ENCODE results near the gene PRR5L. TPM values are rescaled to one million over a fixed set of nuclear protein-coding genes. Genes with fewer than 3 reads are reported as not detected.
A peak's percentile ranks its signal among the peaks of the same experiment; 100 is the strongest.
"Not testable (repeated sequence)": the region's sequence is repeated elsewhere in the genome, so short reads cannot be mapped to it uniquely, and the experiment has no call there.

PRR5L gene
- total RNA-seq, 1 experiment from 2014 or later = 1.2 TPM

DNA sequence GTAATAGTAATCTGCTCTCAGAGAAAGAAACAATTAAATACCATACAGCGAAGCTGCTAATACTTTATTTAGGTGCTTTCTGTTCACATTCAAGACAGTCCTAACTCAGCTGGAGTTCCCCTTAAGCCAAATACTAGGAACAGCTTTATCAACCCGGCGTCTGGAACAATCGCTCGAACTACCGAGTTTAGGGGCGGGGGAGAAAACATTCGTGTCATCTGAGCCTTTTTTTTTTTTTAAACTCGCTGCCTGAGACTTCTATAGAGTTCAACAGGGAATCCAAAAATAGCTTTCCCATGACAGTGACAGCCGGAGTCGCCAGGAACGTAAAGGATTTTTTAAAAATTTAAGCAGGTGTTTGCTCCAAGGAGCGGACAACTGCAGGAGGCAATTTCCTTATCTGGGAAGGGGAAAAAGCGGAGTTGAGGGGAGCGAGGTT, 213.1 kb downstream of the PRR5L start:
- no TSS peak for BruUV-seq (replicated peaks)
- intact Hi-C loops (cut with micrococcal nuclease; ENCODE audit: unreplicated experiment) = no loop called here
- peak overlapping the region; percentile 93 for H3K4me3 Mint-ChIP-seq (ENCODE audit: low read depth, unreplicated experiment)
- H3K27ac Mint-ChIP-seq (ENCODE audit: unreplicated experiment) = peak overlapping the region; percentile 74
- CTCF ChIA-PET = interaction anchor here (1.1 to 2.0 kb wide), 2 partner anchors 32 to 238 kb away, joined by 6 to 7 read pairs; no protein-coding TSS in a partner anchor
- TF ChIP-seq, protein P1, sequence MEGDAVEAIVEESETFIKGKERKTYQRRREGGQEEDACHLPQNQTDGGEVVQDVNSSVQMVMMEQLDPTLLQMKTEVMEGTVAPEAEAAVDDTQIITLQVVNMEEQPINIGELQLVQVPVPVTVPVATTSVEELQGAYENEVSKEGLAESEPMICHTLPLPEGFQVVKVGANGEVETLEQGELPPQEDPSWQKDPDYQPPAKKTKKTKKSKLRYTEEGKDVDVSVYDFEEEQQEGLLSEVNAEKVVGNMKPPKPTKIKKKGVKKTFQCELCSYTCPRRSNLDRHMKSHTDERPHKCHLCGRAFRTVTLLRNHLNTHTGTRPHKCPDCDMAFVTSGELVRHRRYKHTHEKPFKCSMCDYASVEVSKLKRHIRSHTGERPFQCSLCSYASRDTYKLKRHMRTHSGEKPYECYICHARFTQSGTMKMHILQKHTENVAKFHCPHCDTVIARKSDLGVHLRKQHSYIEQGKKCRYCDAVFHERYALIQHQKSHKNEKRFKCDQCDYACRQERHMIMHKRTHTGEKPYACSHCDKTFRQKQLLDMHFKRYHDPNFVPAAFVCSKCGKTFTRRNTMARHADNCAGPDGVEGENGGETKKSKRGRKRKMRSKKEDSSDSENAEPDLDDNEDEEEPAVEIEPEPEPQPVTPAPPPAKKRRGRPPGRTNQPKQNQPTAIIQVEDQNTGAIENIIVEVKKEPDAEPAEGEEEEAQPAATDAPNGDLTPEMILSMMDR (IDR thresholded peaks at IDR 0.05; ENCODE audit: unreplicated experiment) = no peak
- H3K36me3 Mint-ChIP-seq (ENCODE audit: insufficient read depth, unreplicated experiment) = peaks cover 26% of the 10 kb centered on the region
- H3K9me3 Mint-ChIP-seq (ENCODE audit: low read depth, unreplicated experiment) = peaks cover 7% of the 10 kb centered on the region
- peaks cover 14% of the 10 kb centered on the region for H3K27me3 Mint-ChIP-seq (ENCODE audit: unreplicated experiment)
- peaks cover 16% of the 10 kb centered on the region for H3K4me1 Mint-ChIP-seq (ENCODE audit: low read depth, unreplicated experiment)
- no peak for DNase-seq

GRCh38 chr11:36509694-36510593, 213.9 kb downstream of the PRR5L start, which contains the start of gene TRAF6:
TSS of gene TRAF6 (minus strand) at chr11:36510272. CDS start at chr11:36501515, 8,757 bp downstream.
- intact Hi-C loops (cut with micrococcal nuclease; ENCODE audit: unreplicated experiment) = loop anchor here (2.0 kb wide), 1 partner anchor 31 kb away; no protein-coding TSS in a partner anchor
- Mint-ChIP-seq H3K4me1 (ENCODE audit: low read depth, unreplicated experiment) (peaks cover 16% of the 10 kb centered on the region), H3K4me3 (ENCODE audit: low read depth, unreplicated experiment) (peak within 1 kb of the TSS; percentile 93), H3K36me3 (ENCODE audit: insufficient read depth, unreplicated experiment) (peaks cover 24% of the 10 kb centered on the region), H3K9me3 (ENCODE audit: low read depth, unreplicated experiment) (peaks cover 7% of the 10 kb centered on the region), H3K27me3 (ENCODE audit: unreplicated experiment) (peaks cover 21% of the 10 kb centered on the region), H3K27ac (ENCODE audit: unreplicated experiment) (peak within 1 kb of the TSS; percentile 74)
- TF ChIP-seq, protein P1 (IDR thresholded peaks at IDR 0.05; ENCODE audit: unreplicated experiment) = peak; percentile 93
- CTCF ChIA-PET = interaction anchor here (0.8 to 2.0 kb wide), 3 partner anchors 17 to 54 kb away, joined by 3 to 7 read pairs (median 5); no protein-coding TSS in a partner anchor
- DNase-seq = peak; percentile 95
- TSS peak; percentile 63 for BruUV-seq (replicated peaks)

DNA sequence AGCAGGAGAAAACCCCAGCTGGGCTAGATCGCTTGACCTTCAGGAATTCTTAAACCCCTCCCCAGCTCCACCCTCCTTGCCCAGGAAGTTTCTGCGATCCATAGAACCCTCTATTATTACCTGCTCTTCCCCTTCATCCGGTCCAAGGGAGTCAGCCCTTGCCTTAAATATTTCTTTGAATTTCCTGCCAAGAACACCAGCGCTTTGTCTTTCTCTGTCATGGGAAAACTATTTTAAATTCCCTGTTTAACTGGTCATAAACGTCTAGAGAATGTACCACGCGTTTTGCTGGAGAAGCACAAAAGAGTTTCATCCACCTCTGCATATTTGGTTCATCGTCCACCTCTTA, 214.5 kb downstream of the PRR5L start:
- TF ChIP-seq, protein P1 (IDR thresholded peaks at IDR 0.05; ENCODE audit: unreplicated experiment) = no peak
- Mint-ChIP-seq H3K4me3 (ENCODE audit: low read depth, unreplicated experiment) (peak overlapping the region; percentile 93), H3K4me1 (ENCODE audit: low read depth, unreplicated experiment) (peaks cover 16% of the 10 kb centered on the region), H3K27me3 (ENCODE audit: unreplicated experiment) (peaks cover 27% of the 10 kb centered on the region), H3K27ac (ENCODE audit: unreplicated experiment) (peak overlapping the region; percentile 74), H3K36me3 (ENCODE audit: insufficient read depth, unreplicated experiment) (peaks cover 24% of the 10 kb centered on the region), H3K9me3 (ENCODE audit: low read depth, unreplicated experiment) (peaks cover 7% of the 10 kb centered on the region)
- CTCF ChIA-PET = interaction anchor here (0.8 to 2.0 kb wide), 3 partner anchors 18 to 53 kb away, joined by 3 to 7 read pairs (median 5); no protein-coding TSS in a partner anchor
- DNase-seq = no peak
- no TSS peak for BruUV-seq (replicated peaks)
- intact Hi-C loops (cut with micrococcal nuclease; ENCODE audit: unreplicated experiment) = loop anchor here (2.0 kb wide), 1 partner anchor 30 kb away; no protein-coding TSS in a partner anchor

DNA sequence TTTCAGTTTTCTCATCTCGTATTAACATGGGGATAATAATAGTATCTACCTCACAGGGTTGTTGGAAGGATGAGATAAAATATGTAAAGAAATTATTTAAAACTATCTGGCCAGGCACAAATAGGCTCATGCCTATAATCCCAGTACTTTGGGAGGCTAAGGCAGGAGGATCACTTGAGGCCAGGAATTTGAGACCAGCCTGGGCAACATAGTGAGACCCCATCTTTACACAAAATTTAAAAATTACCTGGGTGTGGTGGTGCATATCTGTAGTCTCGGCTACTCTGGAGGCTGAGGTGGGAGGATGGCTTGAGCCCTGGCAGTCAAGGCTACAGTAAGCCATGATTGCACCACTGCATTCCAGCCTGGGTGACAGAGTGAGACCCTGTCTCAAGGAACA, 215.0 kb downstream of the PRR5L start:
- peaks cover 16% of the 10 kb centered on the region for H3K4me1 Mint-ChIP-seq (ENCODE audit: low read depth, unreplicated experiment)
- peaks cover 24% of the 10 kb centered on the region for H3K36me3 Mint-ChIP-seq (ENCODE audit: insufficient read depth, unreplicated experiment)
- H3K4me3 Mint-ChIP-seq (ENCODE audit: low read depth, unreplicated experiment) = peak overlapping the region; percentile 93
- H3K27ac Mint-ChIP-seq (ENCODE audit: unreplicated experiment) = peak overlapping the region; percentile 74
- BruUV-seq (replicated peaks); DNase-seq; H3K9me3 Mint-ChIP-seq (ENCODE audit: low read depth, unreplicated experiment): not testable (repeated sequence)
- CTCF ChIA-PET = interaction anchor here (1.3 kb wide), 1 partner anchor 18 kb away, joined by 5 read pairs; no protein-coding TSS in a partner anchor
- peaks cover 28% of the 10 kb centered on the region for H3K27me3 Mint-ChIP-seq (ENCODE audit: unreplicated experiment)
- intact Hi-C loops (cut with micrococcal nuclease; ENCODE audit: unreplicated experiment) = loop anchor here (2.0 kb wide), 1 partner anchor 30 kb away; no protein-coding TSS in a partner anchor
